GM19193 (cell line): ENCODE measurements around the gene DNAJB11.

ENCODE experiments used
- POLR2A ChIP-seq: IDR thresholded peaks from 4 replicates; pipeline ENCODE4 v1.6.1; 2011; ENCODE audit not compliant: insufficient read depth, insufficient read length; ENCODE audit errors: extremely low read depth

The DNAJB11 gene

DNA sequence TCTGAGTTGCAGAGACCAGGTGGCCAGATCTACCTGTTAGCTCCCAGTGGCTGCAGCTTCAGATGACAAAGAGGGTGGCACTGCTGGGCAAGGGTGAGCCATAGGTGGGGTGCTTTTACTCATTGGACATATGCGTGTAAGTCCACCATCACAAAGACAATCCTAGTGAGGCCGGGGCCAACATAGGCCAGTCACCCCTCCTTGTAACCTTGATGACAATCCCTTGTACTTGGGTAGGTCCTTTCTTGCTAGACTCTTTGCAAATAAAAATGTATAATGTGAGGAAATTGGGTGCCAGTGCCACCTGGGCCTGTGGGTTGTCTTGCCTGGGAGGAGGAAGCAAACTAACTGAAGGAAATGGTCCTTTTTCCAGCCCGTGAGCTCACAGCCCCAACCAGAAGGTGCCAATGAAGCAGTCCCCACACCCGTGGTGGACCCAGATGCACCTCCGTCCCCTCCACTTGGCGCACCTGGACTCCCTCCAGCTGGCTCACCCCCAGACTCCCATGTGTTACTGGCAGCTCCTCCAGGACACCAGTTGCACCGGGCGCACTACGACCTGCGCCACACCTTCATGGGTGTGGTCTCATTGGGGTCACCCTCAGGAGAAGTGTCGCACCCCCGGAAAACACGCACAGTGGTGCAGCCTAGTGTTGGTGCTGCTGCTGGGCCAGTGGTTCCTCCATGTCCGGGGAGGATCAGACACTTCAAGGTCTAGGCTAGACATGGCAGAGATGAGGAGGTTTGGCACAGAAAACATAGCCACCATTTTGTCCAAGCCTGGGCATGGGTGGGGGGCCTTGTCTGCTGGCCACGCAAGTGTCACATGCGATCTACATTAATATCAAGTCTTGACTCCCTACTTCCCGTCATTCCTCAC is 49.9 kb downstream of the DNAJB11 start:
- no peak for TF ChIP-seq POLR2A

DNA sequence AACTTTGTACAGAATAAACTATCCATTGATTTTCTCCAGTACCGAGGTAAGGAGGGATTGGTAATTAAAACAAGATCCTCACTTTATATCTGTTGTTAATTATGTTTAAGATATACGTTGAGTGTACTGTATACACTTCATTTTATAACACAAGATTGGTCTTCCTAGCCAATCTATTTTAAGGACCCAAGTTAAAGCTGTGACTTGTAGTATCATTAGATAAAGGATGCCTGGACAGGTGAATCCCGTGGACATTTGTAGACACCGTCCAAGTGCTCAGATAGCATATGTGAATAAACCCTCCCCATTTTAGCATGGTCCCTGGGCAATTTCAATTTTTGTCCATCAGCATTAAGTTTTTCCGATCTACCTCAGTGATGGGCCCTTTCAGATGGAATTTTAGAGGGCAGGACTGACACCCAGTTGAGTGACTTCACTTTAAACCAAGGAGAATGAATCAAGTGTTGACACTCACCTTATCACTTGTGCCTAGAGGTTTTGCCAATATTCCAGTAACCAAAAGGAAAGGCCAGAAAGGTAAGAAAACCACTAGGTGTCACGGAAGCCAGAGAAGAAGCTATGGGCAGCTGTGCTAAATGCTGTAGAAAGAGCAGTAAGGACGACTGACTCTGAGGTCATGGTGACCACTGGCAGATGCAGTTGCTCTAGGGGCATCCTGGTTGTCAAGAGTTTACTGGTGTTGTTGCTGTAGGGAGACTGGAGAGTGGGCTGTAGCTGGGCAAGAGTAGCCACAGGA is 51.6 kb downstream of the DNAJB11 start:
- TF ChIP-seq POLR2A = no peak

DNA sequence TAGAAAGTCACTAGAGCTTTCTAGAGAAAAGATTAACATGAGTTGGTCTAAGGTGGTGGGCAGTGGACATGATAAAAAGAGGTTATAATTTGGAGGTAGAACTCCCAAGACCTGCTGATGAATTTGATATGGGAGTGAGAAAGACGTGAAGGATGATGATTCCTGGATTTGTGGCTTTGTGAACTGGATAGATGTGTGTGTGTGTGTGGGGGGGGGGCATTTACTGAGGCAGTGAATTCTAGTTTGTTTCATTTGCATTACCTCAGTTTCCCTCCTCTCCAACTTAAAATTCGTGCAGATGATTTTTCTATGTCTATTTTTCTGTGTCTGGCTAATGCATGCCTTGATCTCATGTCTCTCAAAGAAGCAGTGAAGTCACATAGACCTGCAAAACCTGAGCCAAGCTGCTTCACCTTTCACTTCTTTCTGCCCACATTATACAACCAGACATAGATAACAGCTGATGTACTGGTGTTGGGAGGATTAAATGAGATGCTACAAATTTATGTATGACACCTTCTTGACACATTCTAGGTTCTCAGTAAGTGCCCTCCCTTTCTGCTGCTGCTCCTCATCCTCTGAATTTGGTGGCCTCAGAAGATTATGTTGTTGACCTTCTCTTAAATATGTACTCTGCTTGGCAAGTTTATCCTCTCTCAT is 52.3 kb downstream of the DNAJB11 start:
- TF ChIP-seq POLR2A = no peak

DNA sequence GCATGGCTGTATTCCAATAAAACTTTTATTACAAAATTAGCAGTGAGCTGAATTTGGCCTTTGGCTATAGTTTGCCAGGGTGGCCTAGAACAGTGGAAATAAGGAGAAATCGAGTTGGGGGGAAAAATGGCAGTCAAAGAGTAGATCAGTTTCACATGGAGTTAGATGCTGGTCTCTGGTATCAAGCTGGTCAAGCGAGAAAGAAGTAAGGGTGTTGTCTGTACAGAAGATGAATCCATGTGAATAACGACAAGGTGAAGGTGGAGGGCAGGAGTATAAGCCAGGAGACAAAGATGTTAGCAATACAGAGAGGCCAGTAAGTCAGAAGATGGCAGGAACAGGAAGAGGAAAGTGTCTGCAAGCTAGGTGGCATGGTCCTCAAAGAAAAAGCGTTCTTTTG is 54.1 kb downstream of the DNAJB11 start:
- TF ChIP-seq POLR2A = no peak

DNA sequence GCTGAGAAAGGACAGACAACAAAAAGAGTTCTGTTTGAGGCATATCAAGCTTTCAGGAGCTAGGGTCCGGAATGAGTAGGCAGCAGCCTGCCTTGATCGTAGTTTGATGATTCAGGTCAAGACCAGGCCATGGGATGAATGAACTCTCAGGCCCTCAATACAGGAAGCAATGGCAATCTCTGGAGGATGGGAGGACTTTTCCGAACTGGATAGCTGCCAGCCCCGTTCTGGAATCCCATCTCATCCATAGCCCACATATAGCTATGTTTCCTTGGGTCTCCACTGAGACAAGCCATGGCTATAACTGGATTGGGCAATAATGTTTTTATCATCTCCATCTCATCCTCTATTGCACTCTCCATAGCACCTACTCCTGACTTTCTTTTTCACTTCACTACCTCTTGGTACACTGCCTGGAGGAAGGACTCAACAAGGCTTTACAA is 55.1 kb downstream of the DNAJB11 start:
- no peak for TF ChIP-seq POLR2A

DNA sequence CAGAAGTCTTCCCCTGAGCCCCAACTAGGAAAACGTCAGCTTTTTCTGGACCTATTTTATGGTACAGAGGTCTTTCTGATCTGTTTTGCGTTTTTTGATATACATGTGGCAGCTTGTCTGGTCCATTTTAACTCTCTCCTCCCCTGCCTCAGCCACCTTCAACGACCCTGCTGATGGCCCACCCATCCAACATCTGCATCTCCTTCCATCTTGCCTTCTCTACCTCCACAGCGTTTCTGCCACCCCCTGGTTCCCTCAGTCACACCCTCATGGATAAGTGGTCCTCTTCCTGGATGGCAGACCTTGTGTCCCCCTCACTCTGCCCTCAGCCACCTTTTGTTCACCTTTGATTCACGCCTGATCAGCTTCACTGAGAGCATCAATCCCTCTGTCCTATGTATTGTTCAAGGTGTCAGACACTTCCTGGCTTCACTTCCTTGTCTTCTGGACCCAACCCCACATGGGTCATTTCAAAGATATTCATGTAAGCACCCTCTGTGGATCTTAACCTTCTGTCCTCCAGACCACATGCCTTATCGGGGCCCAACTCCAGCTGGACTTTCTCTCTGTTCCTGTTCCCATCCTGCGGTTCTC is 55.8 kb downstream of the DNAJB11 start:
- no peak for TF ChIP-seq POLR2A

DNA sequence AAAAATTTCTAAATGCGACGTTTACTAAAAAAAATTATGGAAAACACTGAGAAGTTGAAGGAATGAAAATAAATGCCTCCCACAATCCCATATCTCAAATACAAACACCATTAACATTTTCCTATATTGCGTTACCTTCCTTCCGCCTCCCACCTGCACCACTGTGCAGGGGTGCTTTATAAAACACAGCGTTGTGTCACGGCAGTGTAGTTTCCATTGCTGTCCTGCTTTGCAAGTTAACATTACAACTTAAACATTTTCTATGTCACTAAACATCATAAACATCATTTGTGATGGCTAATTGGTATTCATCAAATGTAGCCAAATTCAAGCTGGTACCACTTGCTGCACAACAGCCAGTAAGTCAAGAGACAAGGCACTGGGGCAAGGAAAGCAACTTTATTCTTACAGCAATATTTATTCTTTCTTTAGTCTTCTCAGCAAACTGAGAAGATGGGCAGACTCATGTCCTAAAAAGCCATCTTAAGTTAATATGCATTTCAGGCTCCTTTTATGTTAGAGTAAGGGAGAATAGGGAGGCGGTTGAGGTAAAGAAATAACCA is 57.4 kb downstream of the DNAJB11 start:
- TF ChIP-seq POLR2A = no peak

DNA sequence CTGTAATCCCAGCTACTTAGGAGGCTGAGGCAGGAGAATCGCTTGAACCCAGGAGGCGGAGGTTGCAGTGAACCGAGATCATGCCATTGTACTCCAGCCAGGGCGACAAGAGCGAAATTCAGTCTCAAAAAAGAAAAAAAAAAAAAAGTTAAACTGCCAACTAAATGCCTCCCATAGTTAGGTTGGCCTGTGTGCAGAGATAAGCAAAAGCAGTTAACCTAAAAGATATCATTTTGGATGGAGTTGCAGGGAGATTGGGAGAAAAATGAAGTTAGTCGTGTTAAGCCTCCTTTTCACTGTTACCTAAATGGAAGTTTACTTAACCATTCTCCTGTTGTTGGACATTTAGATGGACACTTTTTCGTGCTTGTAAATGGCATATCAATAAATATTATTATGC is 58.2 kb downstream of the DNAJB11 start:
- no peak for TF ChIP-seq POLR2A

DNA sequence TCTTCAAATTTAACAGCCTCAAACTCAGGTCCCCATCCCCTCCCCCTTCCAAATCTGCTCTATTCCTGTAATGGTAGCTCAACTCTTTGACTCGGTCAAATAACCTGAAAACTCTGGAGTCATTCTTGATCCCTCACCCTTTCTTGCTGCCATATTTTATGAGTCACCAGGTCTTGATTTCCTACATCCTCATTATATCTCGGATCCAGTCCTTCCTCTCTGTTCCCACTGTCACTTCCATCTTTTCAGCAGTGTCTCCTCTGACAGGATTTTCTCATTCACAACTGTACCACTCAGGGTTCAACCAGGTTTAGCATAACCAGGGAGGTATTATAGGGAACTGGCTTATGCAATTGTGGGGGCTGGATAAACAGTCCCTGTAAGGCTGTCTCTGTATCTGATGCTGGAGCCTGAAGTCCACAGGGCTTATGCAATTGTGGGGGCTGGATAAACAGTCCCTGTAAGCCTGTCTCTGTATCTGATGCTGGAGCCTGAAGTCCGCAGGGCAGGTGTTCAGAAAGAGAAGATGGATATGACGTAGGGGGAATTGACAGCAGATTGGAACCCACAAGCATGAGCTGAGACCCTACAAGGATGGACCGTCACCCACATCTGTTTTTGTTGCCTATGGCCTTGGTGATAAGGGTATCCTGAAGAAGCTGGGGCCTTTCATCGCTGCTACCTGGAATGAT is 60.6 kb downstream of the DNAJB11 start:
- no peak for TF ChIP-seq POLR2A

DNA sequence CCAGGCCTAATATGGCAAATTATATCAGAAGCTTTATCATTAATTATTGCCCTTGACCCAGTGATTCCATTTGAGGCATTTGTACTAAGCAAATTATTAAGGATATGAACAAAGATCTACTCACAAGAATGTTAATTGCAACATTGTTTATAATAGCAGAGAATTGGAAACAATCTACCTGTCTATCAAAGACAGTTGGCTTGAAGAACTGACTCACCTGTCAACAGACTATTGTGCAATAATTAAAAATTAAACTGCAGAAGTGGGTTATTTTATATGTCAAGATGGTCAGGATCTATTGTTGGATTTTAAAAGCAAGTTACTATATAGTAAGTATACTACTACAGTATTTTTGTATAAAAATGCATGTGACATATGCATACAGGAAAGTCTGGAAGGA is 63.0 kb downstream of the DNAJB11 start:
- TF ChIP-seq POLR2A = no peak
